Stomach (tissue), 9 donors: ENCODE measurements around the gene EBF3. TPM values are rescaled to one million over a fixed set of nuclear protein-coding genes. Genes with fewer than 3 reads are reported as not detected.

Experiments
- DNase-seq, 2 donors: peaks; one replicate each; pipeline versions ENCODE4 v3.0.0 to v3.0.0-alpha.2; 2013 to 2019
- H3K27ac ChIP-seq, 5 donors: fragments of 200-600 bp in 4 of 5; sonication (generic) in 4 of 5; one replicate each; pipeline ENCODE4 v1.5.1; 2013 to 2019; ENCODE audit warnings: mild to moderate bottlenecking in 1 of 5, moderate library complexity in 1 of 5
- H3K27me3 ChIP-seq, 3 donors: fragments of 200-600 bp; sonication (generic); one replicate each; pipeline ENCODE4 v1.5.1; 2017 to 2019; ENCODE audit warnings: mixed run types in 1 of 3
- H3K36me3 ChIP-seq, 4 donors: fragments of 200-600 bp; sonication (generic); 1 replicate in 3 of 4; 2 replicates in 1 of 4; pipeline ENCODE4 v1.5.1; 2016 to 2019
- H3K4me1 ChIP-seq, 4 donors: fragments of 200-600 bp; sonication (generic); one replicate each; pipeline ENCODE4 v1.5.1; 2016 to 2019
- H3K4me3 ChIP-seq, 4 donors: fragments of 200-600 bp; sonication (generic) in 3 of 4; one replicate each; pipeline ENCODE4 v1.5.1; 2016 to 2019; ENCODE audit warnings: mild to moderate bottlenecking in 1 of 4
- H3K9me3 ChIP-seq, 4 donors: fragments of 200-600 bp; sonication (generic); one replicate each; pipeline ENCODE4 v1.5.1; 2016 to 2019
- CTCF ChIP-seq, 7 experiments: fragments of 450-650 bp in 4 of 7; fragments of 200-600 bp in 3 of 7; sonication (generic) in 3 of 7; IDR thresholded peaks; one replicate each; pipeline ENCODE4 v1.5.1; 2016 to 2019; ENCODE audit warnings: antibody characterized with exemption in 7 of 7, control low read depth in 2 of 7, mild to moderate bottlenecking in 1 of 7
- EP300 ChIP-seq: sonication (generic); formaldehyde crosslinking; IDR thresholded peaks from one replicate; pipeline ENCODE4 v1.6.1; 2017; ENCODE audit warnings: antibody characterized with exemption
- POLR2A ChIP-seq, 4 donors: fragments of 450-650 bp; IDR thresholded peaks; one replicate each; pipeline ENCODE4 v1.6.1; 2016; ENCODE audit warnings: antibody characterized with exemption in 4 of 4, control low read depth in 2 of 4, mild to moderate bottlenecking in 1 of 4, moderate library complexity in 1 of 4
- POLR2AphosphoS5 ChIP-seq, 3 donors: sonication (generic); formaldehyde crosslinking; IDR thresholded peaks; one replicate each; pipeline ENCODE4 v1.6.1; 2016; ENCODE audit warnings: antibody characterized with exemption in 3 of 3
- WGBS, 5 donors: extraction: QIAGEN DNeasy Blood & Tissue Kit in 3 of 5; methylation state at CpG; one replicate each; pipeline versions ENCODE4 v1.1.5 to v1.1.7; 2013 to 2018; 5-methylcytosine and 5-hydroxymethylcytosine counted together
- intact Hi-C: fragments of 100-400 bp; cut with DNase I; formaldehyde crosslinking; loops from one replicate; pipeline ENCODE4 v1.15.1; 2023; ENCODE audit warnings: low total_unique reads
- polyA plus RNA-seq, 3 donors: library from polyadenylated mRNA; stranded (reverse); fragments of 200-250 nt; gene quantifications; one replicate each; pipeline ENCODE4 v1.2.3, GENCODE V29; 2013
- total RNA-seq, 5 donors: library from RNA; depleted of rRNA; stranded (reverse); fragments of >200 nt; gene quantifications; one replicate each; pipeline versions ENCODE4 v1.1.0 to v1.2.3, GENCODE V29; 2014 to 2016
- donor health status: healthy with polysubstance abuse.
- donor health status: Bipolar disorder and iron deficiency.
- donor health status: healthy.

Gene EBF3
- total and polyA plus RNA-seq, 8 donors, result 0.19 to 7.3 (median 0.58) TPM; not detected in 3

GRCh38 chr10:129870961-129871621 lies 93.0 kb downstream of the EBF3 start:
- Histone ChIP-seq H3K36me3 (no peaks in the 10 kb centered on the region), H3K4me3 (no peak overlapping the region), H3K9me3 (no peaks in the 10 kb centered on the region), H3K4me1 (peaks cover 0 to 10% (median 4%) of the 10 kb centered on the region in 4 donors), H3K27me3 (no peaks in the 10 kb centered on the region), H3K27ac (no peak overlapping the region)
- TF ChIP-seq POLR2AphosphoS5 (IDR thresholded peaks at IDR 0.05) (no peak), POLR2A (IDR thresholded peaks at IDR 0.05) (no peak), CTCF (IDR thresholded peaks at IDR 0.05) (no peak), EP300 (no peak)
- DNase-seq, result peak in 1 of 2 donors; percentile 73
- intact Hi-C loops, result no loop called here
- WGBS, 5 donors, result 15 to 32% (median 18%) methylated on average over 17 of the region's 17 CpGs

- no peak for TF ChIP-seq POLR2A (IDR thresholded peaks at IDR 0.05)
- TF ChIP-seq EP300, result no peak
- no peak for TF ChIP-seq CTCF (IDR thresholded peaks at IDR 0.05)
- TF ChIP-seq POLR2AphosphoS5 (IDR thresholded peaks at IDR 0.05), result no peak
- peaks cover 0 to 10% (median 4%) of the 10 kb centered on the region in 4 donors for H3K4me1 ChIP-seq
- intact Hi-C loops, result no loop called here
- H3K27me3 ChIP-seq, result no peaks in the 10 kb centered on the region
- no peaks in the 10 kb centered on the region for H3K36me3 ChIP-seq
- WGBS, 5 donors, result 93 to 97% (median 96%) methylated on average over 12 to 13 of the region's 13 CpGs
- H3K4me3 ChIP-seq, result no peak overlapping the region
- no peaks in the 10 kb centered on the region for H3K9me3 ChIP-seq
- H3K27ac ChIP-seq, result no peak overlapping the region
- DNase-seq, result no peak
Observed at GRCh38 chr10:129870474-129870757, 93.7 kb downstream of the EBF3 start.

- no peak for DNase-seq
- 68 to 86% (median 79%) methylated on average over 22 of the region's 22 CpGs for WGBS, 5 donors
- Histone ChIP-seq H3K9me3 (no peaks in the 10 kb centered on the region), H3K36me3 (no peaks in the 10 kb centered on the region), H3K27ac (no peak overlapping the region), H3K27me3 (no peaks in the 10 kb centered on the region), H3K4me3 (no peak overlapping the region), H3K4me1 (peaks cover 0 to 10% (median 4%) of the 10 kb centered on the region in 4 donors)
- no peak for TF ChIP-seq POLR2A (IDR thresholded peaks at IDR 0.05)
- TF ChIP-seq CTCF (IDR thresholded peaks at IDR 0.05), result no peak
- no peak for TF ChIP-seq EP300
- TF ChIP-seq POLR2AphosphoS5 (IDR thresholded peaks at IDR 0.05), result no peak
- intact Hi-C loops, result no loop called here
Observed at GRCh38 chr10:129869596-129870473, 94.2 kb downstream of the EBF3 start.

- no peaks in the 10 kb centered on the region for H3K27me3 ChIP-seq
- intact Hi-C loops, result no loop called here
- no peak overlapping the region for H3K27ac ChIP-seq
- peaks cover 0 to 10% (median 4%) of the 10 kb centered on the region in 4 donors for H3K4me1 ChIP-seq
- DNase-seq, result no peak
- no peak overlapping the region for H3K4me3 ChIP-seq
- H3K9me3 ChIP-seq, result no peaks in the 10 kb centered on the region
- TF ChIP-seq CTCF (IDR thresholded peaks at IDR 0.05) (no peak), POLR2A (IDR thresholded peaks at IDR 0.05) (no peak), POLR2AphosphoS5 (IDR thresholded peaks at IDR 0.05) (no peak), EP300 (no peak)
- 85 to 96% (median 89%) methylated on average over 13 to 18 of the region's 18 CpGs for WGBS, 5 donors
- H3K36me3 ChIP-seq, result no peaks in the 10 kb centered on the region
Observed at GRCh38 chr10:129868449-129869035, 95.5 kb downstream of the EBF3 start.
